Activated B cell treated with CpG ODN at 0.5 μM for 24 hours (primary cell): ENCODE measurements around the gene PLEKHJ1. TPM values are rescaled to one million over a fixed set of nuclear protein-coding genes. Genes with fewer than 3 reads are reported as not detected.

Source experiments
- ATAC-seq: fragments of 200-7000 bp; cut with Tn5 transposase; one replicate; pipeline ENCODE4 v1.10.0; 2021; ENCODE audit warnings: low read depth, mild to moderate bottlenecking, moderate library complexity
- CTCF ChIA-PET: fragments of 350-600 bp; sonication (Branson Sonifier 250); formaldehyde crosslinking; loops from one replicate; lab custom pipeline; 2021; ENCODE audit warnings: antibody characterized with exemption; lab: Charles Lee
- POLR2A ChIA-PET: fragments of 350-600 bp; sonication (Branson Sonifier 250); formaldehyde crosslinking; loops from one replicate; lab custom pipeline; 2021; ENCODE audit warnings: antibody characterized with exemption; lab: Charles Lee
- DNase-seq: peaks from one replicate; pipeline ENCODE4 v3.0.0; 2022
- H3K27ac Mint-ChIP-seq: one replicate; pipeline ENCODE4 v1.8.0; 2020; ENCODE audit warnings: mixed read lengths
- H3K27me3 Mint-ChIP-seq: one replicate; pipeline ENCODE4 v1.8.0; 2021; ENCODE audit warnings: mixed read lengths
- H3K36me3 Mint-ChIP-seq: one replicate; pipeline ENCODE4 v1.8.0; 2021; ENCODE audit warnings: low read depth, mixed read lengths
- H3K4me1 Mint-ChIP-seq: one replicate; pipeline ENCODE4 v1.8.0; 2021; ENCODE audit warnings: mixed read lengths
- H3K4me3 Mint-ChIP-seq: one replicate; pipeline ENCODE4 v1.8.0; 2020; ENCODE audit warnings: mild to moderate bottlenecking, mixed read lengths
- H3K9me3 Mint-ChIP-seq: one replicate; pipeline ENCODE4 v1.8.0; 2020; ENCODE audit warnings: mixed read lengths
- intact Hi-C: fragments of 100-400 bp; cut with micrococcal nuclease; formaldehyde crosslinking; loops from one replicate; pipeline ENCODE4 v1.15.1; 2024
- total RNA-seq: library from RNA; stranded (reverse); gene quantifications from 2 replicates; pipeline ENCODE4 v1.2.3, GENCODE V29; 2022
- TF ChIP-seq, protein P1 (sequence below): fragments of 200-600 bp; IDR thresholded peaks from one replicate; pipeline ENCODE4 v1.8.0; 2022; ENCODE audit warnings: antibody characterized with exemption, mild to moderate bottlenecking

The PLEKHJ1 gene
- total RNA-seq, 1 donor from 2014 or later: 74.9 TPM

- intact Hi-C loops: no loop called here
Measured at GRCh38 chr19:2214251-2214650, 21.9 kb downstream of the PLEKHJ1 start.

GRCh38 chr19:2213799-2214198 lies 22.3 kb downstream of the PLEKHJ1 start:
- Mint-ChIP-seq H3K4me1 (peaks cover 5% of the 10 kb centered on the region), H3K27me3 (no peaks in the 10 kb centered on the region), H3K27ac (no peak overlapping the region), H3K36me3 (peaks cover 82% of the 10 kb centered on the region), H3K9me3 (no peaks in the 10 kb centered on the region), H3K4me3 (no peak overlapping the region)
- intact Hi-C loops: no loop called here
- ATAC-seq (no peak), DNase-seq (no peak)
- TF ChIP-seq, protein P1, sequence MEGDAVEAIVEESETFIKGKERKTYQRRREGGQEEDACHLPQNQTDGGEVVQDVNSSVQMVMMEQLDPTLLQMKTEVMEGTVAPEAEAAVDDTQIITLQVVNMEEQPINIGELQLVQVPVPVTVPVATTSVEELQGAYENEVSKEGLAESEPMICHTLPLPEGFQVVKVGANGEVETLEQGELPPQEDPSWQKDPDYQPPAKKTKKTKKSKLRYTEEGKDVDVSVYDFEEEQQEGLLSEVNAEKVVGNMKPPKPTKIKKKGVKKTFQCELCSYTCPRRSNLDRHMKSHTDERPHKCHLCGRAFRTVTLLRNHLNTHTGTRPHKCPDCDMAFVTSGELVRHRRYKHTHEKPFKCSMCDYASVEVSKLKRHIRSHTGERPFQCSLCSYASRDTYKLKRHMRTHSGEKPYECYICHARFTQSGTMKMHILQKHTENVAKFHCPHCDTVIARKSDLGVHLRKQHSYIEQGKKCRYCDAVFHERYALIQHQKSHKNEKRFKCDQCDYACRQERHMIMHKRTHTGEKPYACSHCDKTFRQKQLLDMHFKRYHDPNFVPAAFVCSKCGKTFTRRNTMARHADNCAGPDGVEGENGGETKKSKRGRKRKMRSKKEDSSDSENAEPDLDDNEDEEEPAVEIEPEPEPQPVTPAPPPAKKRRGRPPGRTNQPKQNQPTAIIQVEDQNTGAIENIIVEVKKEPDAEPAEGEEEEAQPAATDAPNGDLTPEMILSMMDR: no peak
- ChIA-PET CTCF (no interaction called here), POLR2A (interaction anchor here (1.0 kb wide), 1 partner anchor 11 kb away, joined by 3 read pairs; no protein-coding TSS in a partner anchor)

More at GRCh38 chr19:2214251-2214650, 21.9 kb downstream of the PLEKHJ1 start:
- ATAC-seq: no peak
- TF ChIP-seq, protein P1: no peak
- POLR2A ChIA-PET: interaction anchor here (0.5 to 1.0 kb wide), 3 partner anchors 12 to 89 kb away, joined by 3 read pairs; no protein-coding TSS in a partner anchor
- DNase-seq: no peak
- Mint-ChIP-seq H3K27me3 (no peaks in the 10 kb centered on the region), H3K27ac (no peak overlapping the region), H3K4me1 (peaks cover 5% of the 10 kb centered on the region), H3K36me3 (peaks cover 83% of the 10 kb centered on the region), H3K9me3 (no peaks in the 10 kb centered on the region), H3K4me3 (no peak overlapping the region)
- CTCF ChIA-PET: no interaction called here

DNA sequence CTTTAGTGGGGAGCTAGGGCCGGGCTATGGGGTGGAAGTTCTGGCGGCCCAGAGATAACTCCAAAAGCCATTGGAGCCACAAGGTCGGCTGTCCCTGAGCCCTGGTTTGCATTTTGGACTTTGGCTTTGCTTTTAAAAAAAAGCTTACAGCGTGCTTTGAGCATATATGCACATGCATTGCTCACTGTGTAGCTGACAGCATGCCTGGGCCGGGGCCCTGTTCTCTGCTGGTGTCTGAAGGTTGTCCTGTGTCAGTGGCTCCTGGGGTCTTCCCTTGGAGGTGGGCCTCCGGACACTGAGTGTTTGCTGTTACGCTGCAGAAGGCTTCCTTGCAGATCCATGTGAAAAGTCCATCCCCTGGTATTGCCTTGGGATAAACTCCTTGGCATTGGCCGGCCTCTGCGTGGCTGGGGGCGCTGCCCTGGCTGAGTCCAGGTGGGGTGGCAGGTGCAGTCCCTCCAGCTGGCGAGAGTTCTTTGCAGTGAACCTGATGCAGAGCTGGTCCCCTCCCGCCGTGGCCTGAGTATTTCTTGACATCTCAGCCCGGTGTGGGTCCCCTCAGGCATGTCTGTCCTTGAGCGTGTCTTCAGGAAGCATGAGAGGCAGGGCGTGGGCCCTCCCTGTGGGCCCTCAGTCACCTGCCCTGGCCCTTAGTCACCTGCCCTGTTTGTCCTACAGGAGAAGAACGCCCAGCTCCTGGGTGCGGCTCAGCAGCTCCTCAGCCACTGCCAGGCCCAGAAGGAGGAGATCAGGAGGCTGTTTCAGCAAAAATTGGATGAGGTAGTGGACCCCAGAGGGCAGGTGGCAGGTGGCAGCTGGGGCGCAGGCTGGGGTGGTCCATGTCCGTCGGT lies 23.0 kb downstream of the PLEKHJ1 start:
- TF ChIP-seq, protein P1: no peak
- intact Hi-C loops: no loop called here
- H3K4me1 Mint-ChIP-seq: peaks cover 5% of the 10 kb centered on the region
- H3K27ac Mint-ChIP-seq: no peak overlapping the region
- H3K36me3 Mint-ChIP-seq: peaks cover 82% of the 10 kb centered on the region
- DNase-seq: no peak
- no peaks in the 10 kb centered on the region for H3K27me3 Mint-ChIP-seq
- H3K4me3 Mint-ChIP-seq: no peak overlapping the region
- ATAC-seq: no peak
- CTCF ChIA-PET: interaction anchor here (1.3 kb wide), 1 partner anchor 103 kb away, joined by 3 read pairs; no protein-coding TSS in a partner anchor
- POLR2A ChIA-PET: interaction anchor here (1.0 kb wide), 1 partner anchor 11 kb away, joined by 3 read pairs; no protein-coding TSS in a partner anchor
- no peaks in the 10 kb centered on the region for H3K9me3 Mint-ChIP-seq

- no peak for ATAC-seq
- ChIA-PET POLR2A (interaction anchor here (0.5 kb wide), 1 partner anchor 55 kb away, joined by 5 read pairs; no protein-coding TSS in a partner anchor), CTCF (no interaction called here)
- Mint-ChIP-seq H3K4me1 (peaks cover 5% of the 10 kb centered on the region), H3K9me3 (no peaks in the 10 kb centered on the region), H3K4me3 (no peak overlapping the region), H3K27ac (no peak overlapping the region), H3K36me3 (peaks cover 79% of the 10 kb centered on the region), H3K27me3 (no peaks in the 10 kb centered on the region)
- TF ChIP-seq, protein P1: no peak
- intact Hi-C loops: no loop called here
- DNase-seq: no peak
Measured at GRCh38 chr19:2210987-2211740, 25.0 kb downstream of the PLEKHJ1 start.

DNA sequence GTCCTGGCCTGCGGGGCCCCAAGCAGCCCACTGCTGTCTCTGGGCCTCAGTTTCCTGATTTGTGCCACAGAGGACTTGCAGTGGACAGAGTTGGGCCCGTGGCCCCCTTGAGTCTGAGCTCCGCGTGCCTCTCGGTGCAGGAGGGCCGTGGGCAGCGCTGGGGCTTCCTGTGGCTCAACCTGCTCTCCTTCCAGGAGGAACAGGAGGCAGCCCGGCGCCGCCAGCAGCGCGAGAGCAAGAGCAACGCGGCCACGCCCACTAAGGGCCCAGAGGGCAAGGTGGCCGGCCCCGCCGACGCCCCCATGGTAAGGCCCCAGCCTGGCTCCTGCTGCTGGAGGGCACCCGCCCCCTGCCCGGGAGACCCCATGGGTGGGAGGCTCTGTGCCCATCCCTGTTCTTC lies 25.9 kb downstream of the PLEKHJ1 start:
- ChIA-PET CTCF (no interaction called here), POLR2A (no interaction called here)
- TF ChIP-seq, protein P1: no peak
- H3K4me1 Mint-ChIP-seq: peaks cover 3% of the 10 kb centered on the region
- no peaks in the 10 kb centered on the region for H3K27me3 Mint-ChIP-seq
- no peak overlapping the region for H3K4me3 Mint-ChIP-seq
- DNase-seq (no peak), ATAC-seq (no peak)
- intact Hi-C loops: no loop called here
- peaks cover 73% of the 10 kb centered on the region for H3K36me3 Mint-ChIP-seq
- no peaks in the 10 kb centered on the region for H3K9me3 Mint-ChIP-seq
- H3K27ac Mint-ChIP-seq: no peak overlapping the region
